Endothelial cell of umbilical vein (primary cell): Measurements from ENCODE around the gene DNAJC6. TPM values are rescaled to one million over a fixed set of nuclear protein-coding genes. Genes with fewer than 3 reads are reported as not detected.

ENCODE experiments used
- BruUV-seq: library from RNA; stranded (reverse); fragments of 400-500 nt; replicated peaks from 2 replicates; lab custom pipeline; 2021; lab: Mats Ljungman, UMichigan
- CTCF ChIA-PET: fragments of 300-600, 350-600 bp; sonication (Branson Sonifier 250); formaldehyde crosslinking; loops from one replicate; lab custom pipeline; 2021; ENCODE audit warnings: antibody characterized with exemption, inconsistent platforms; lab: Charles Lee
- POLR2A ChIA-PET: fragments of 300-600, 350-600 bp; sonication (Branson Sonifier 250); formaldehyde crosslinking; loops from one replicate; lab custom pipeline; 2021; ENCODE audit warnings: antibody characterized with exemption, inconsistent platforms; lab: Charles Lee
- DNase-seq: peaks from one replicate; pipeline ENCODE4 v3.0.0-alpha.2; 2011; ENCODE audit warnings: low read depth, low spot score
- FAIRE-seq: peaks from 2 replicates; lab custom pipeline; 2011; peaks lifted over from hg19 to GRCh38; lab: Jason Lieb, UNC
- H2AFZ ChIP-seq: 2 replicates; pipeline ENCODE4 v1.6.0; 2012; ENCODE audit warnings: low read depth, low read length, control low read depth, inconsistent platforms
- H3K27ac ChIP-seq: 2 replicates; pipeline ENCODE4 v1.5.1; 2011; ENCODE audit warnings: low read depth, mild to moderate bottlenecking, control low read depth, low read length, moderate library complexity; ENCODE audit not compliant: insufficient read depth
- H3K27me3 ChIP-seq, 2 experiments: 2 replicates each; pipeline versions ENCODE4 v1.6.0 to v1.6.1; 2011; ENCODE audit warnings: low read length in 2 of 2, mixed read lengths in 1 of 2; ENCODE audit not compliant: control insufficient read depth in 2 of 2, insufficient read depth in 2 of 2
- H3K36me3 ChIP-seq, 2 experiments: 2 replicates in 1 of 2; 3 replicates in 1 of 2; pipeline ENCODE4 v1.5.1; 2011; ENCODE audit warnings: low read length in 2 of 2, mild to moderate bottlenecking in 1 of 2, moderate library complexity in 1 of 2; ENCODE audit not compliant: control insufficient read depth in 2 of 2, insufficient read depth in 2 of 2; ENCODE audit errors: extremely low read depth in 1 of 2
- H3K4me1 ChIP-seq: 3 replicates; pipeline ENCODE4 v1.5.1; 2011; ENCODE audit warnings: mild to moderate bottlenecking, low read length; ENCODE audit not compliant: control insufficient read depth, insufficient read depth; ENCODE audit errors: extremely low read depth
- H3K4me2 ChIP-seq: 2 replicates; pipeline ENCODE4 v1.6.1; 2011; ENCODE audit warnings: low read length, control low read depth, mixed read lengths; ENCODE audit not compliant: insufficient read depth
- H3K4me3 ChIP-seq, 3 experiments: fragments of 200-600 bp in 1 of 3; sonication (generic), shearing (Covaris generic) in 1 of 3; replicated peaks in 1 of 3; 2 replicates each; pipeline ENCODE4 v1.5.1; 2011 to 2016; ENCODE audit warnings: control low read depth in 3 of 3, low read length in 3 of 3, mild to moderate bottlenecking in 2 of 3, inconsistent platforms in 1 of 3, low read depth in 1 of 3, moderate library complexity in 1 of 3; ENCODE audit not compliant: insufficient read depth in 1 of 3
- H3K79me2 ChIP-seq: 2 replicates; pipeline ENCODE4 v1.6.0; 2012; ENCODE audit warnings: low read length, inconsistent platforms; ENCODE audit not compliant: control insufficient read depth, insufficient read depth
- H3K9ac ChIP-seq: replicated peaks from 2 replicates; pipeline ENCODE3; 2011; ENCODE audit warnings: low read length, control low read depth; ENCODE audit not compliant: insufficient read depth; ENCODE audit errors: extremely low read depth
- H3K9me1 ChIP-seq: replicated peaks from 3 replicates; pipeline ENCODE4 v1.6.0; 2011; ENCODE audit warnings: mild to moderate bottlenecking, low read length; ENCODE audit not compliant: control insufficient read depth, insufficient read depth; ENCODE audit errors: extremely low read depth
- H3K9me3 ChIP-seq: replicated peaks from 2 replicates; pipeline ENCODE4 v1.5.1; 2012; ENCODE audit warnings: low read length, inconsistent platforms; ENCODE audit not compliant: control insufficient read depth, insufficient read depth
- H4K20me1 ChIP-seq: replicated peaks from 2 replicates; pipeline ENCODE3; 2011; ENCODE audit warnings: mild to moderate bottlenecking, low read length; ENCODE audit not compliant: control insufficient read depth, insufficient read depth; ENCODE audit errors: extremely low read depth
- EZH2 ChIP-seq: IDR thresholded peaks from 2 replicates; pipeline ENCODE4 v1.6.1; 2012; ENCODE audit warnings: borderline replicate concordance, low read depth, mild to moderate bottlenecking, moderate library complexity, low read length, inconsistent platforms; ENCODE audit not compliant: severe bottlenecking
- FOS ChIP-seq: IDR thresholded peaks from 2 replicates; pipeline ENCODE4 v1.6.1; 2011; ENCODE audit warnings: mild to moderate bottlenecking, low read length, moderate library complexity, borderline replicate concordance; ENCODE audit not compliant: insufficient read depth
- GATA2 ChIP-seq: IDR thresholded peaks from 2 replicates; pipeline ENCODE4 v1.7.0; 2011; ENCODE audit warnings: low read depth, mild to moderate bottlenecking, moderate library complexity, mixed read lengths, low read length; ENCODE audit not compliant: insufficient read length, insufficient read depth
- JUN ChIP-seq: IDR thresholded peaks from 2 replicates; pipeline ENCODE4 v1.6.1; 2011; ENCODE audit warnings: borderline replicate concordance, low read depth; ENCODE audit not compliant: insufficient read length, insufficient read depth
- MAX ChIP-seq: IDR thresholded peaks from 2 replicates; pipeline ENCODE4 v1.6.1; 2011; ENCODE audit not compliant: insufficient read depth, insufficient read length
- MYC ChIP-seq: IDR thresholded peaks from one replicate; pipeline ENCODE4 v1.6.1; 2011; ENCODE audit warnings: mild to moderate bottlenecking, low read depth, low read length
- POLR2A ChIP-seq: IDR thresholded peaks from 2 replicates; pipeline ENCODE4 v1.6.1; 2012; ENCODE audit warnings: low read depth, mild to moderate bottlenecking, control low read depth, low read length
- POLR2AphosphoS5 ChIP-seq: IDR thresholded peaks from 2 replicates; pipeline ENCODE4 v1.6.1; 2012; ENCODE audit warnings: low read depth, mild to moderate bottlenecking, control low read depth, low read length, moderate library complexity; ENCODE audit not compliant: insufficient read depth
- dilution Hi-C: fragments of 300-500 bp; cut with MboI; formaldehyde crosslinking; loops from one replicate; pipeline ENCODE4 v1.15.0; 2019; ENCODE audit warnings: low sequenced_read_pairs; ENCODE audit not compliant: extremely low pct_ligation_motif_present
- intact Hi-C: fragments of 100-400 bp; cut with micrococcal nuclease; formaldehyde crosslinking; loops from one replicate; pipeline ENCODE4 v1.10.0; 2022
- polyA plus RNA-seq, 4 experiments: library from polyadenylated mRNA; depleted of rRNA in 3 of 4; stranded (reverse) in 3 of 4; unstranded in 1 of 4; fragments of >200 nt; gene quantifications; 2 replicates each; pipeline versions ENCODE4 v1.2.1 to v1.2.3, GENCODE V29; 2011 to 2012; ENCODE audit warnings: missing spikeins in 1 of 4
- total RNA-seq: library from RNA; stranded (reverse); gene quantifications from 2 replicates; pipeline ENCODE4 v1.2.3, GENCODE V29; 2021
- TF ChIP-seq, protein P1 (sequence below), 2 donors: IDR thresholded peaks; 1 replicate in 1 of 2; 2 replicates in 1 of 2; pipeline ENCODE4 v1.5.1; 2011; ENCODE audit warnings: low read length in 2 of 2, mild to moderate bottlenecking in 2 of 2, moderate library complexity in 2 of 2, control low read depth in 1 of 2, inconsistent platforms in 1 of 2, low read depth in 1 of 2; ENCODE audit not compliant: insufficient read depth in 1 of 2; ENCODE audit errors: extremely low read depth in 1 of 2

The DNAJC6 gene
- total and polyA plus RNA-seq, 2 donors (not counting 3 experiments of a cell fraction or from before 2014, with no cell fraction given) = 2.3 to 4.9 TPM

DNA sequence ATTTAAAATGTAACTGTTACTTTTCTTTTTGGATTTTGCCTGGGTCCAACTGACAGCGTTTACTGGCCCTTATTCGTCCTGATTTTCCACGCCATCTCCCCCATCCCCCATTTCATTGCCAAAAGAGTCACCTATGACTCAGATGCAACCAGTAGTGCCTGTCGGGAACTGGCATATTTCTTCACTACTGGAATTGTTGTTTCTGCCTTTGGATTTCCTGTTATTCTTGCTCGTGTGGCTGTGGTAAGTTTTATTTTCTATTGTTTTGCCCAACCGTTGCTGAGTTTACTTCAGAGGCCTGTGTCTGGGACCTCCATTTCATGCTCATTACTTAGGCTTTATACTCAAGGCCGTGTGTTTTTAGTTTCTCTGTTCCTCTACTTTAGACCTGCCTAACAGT is 120.5 kb downstream of the DNAJC6 start:
- CTCF ChIA-PET = interaction anchor here (0.7 to 7.7 kb wide), 11 partner anchors 8 to 258 kb away, joined by 3 to 104 read pairs (median 14); partner anchors contain the start of genes LEPR and LEPROT
- Histone ChIP-seq H4K20me1 (no peaks in the 10 kb centered on the region), H3K27me3 (no peaks in the 10 kb centered on the region), H3K4me3 (peak overlapping the region in 1 of 3 experiments; percentile 39), H3K9me1 (no peaks in the 10 kb centered on the region), H3K36me3 (peaks cover 7 to 27% of the 10 kb centered on the region in 2 experiments), H3K4me2 (peak overlapping the region; percentile 60), H3K9me3 (no peaks in the 10 kb centered on the region), H3K79me2 (peaks cover 23% of the 10 kb centered on the region), H3K4me1 (peaks cover 47% of the 10 kb centered on the region), H3K27ac (peak overlapping the region; percentile 97), H2AFZ (no peak overlapping the region), H3K9ac (peak overlapping the region; percentile 87)
- FAIRE-seq (peak; percentile 91), DNase-seq (peak; percentile 96)
- intact Hi-C loops (loop anchor here (1.0 to 10.0 kb wide), 12 partner anchors 10 to 1135 kb away; partner anchors contain the start of genes LEPR, LEPROT and PDE4B), dilution Hi-C loops (no loop called here)
- no TSS peak for BruUV-seq
- TF ChIP-seq FOS (peak; percentile 98), MYC (peak; percentile 28), GATA2 (peak; percentile 39), EZH2 (no peak), POLR2AphosphoS5 (peak; percentile 85), JUN (peak; percentile 98), POLR2A (peak; percentile 78), MAX (no peak)
- TF ChIP-seq, protein P1, sequence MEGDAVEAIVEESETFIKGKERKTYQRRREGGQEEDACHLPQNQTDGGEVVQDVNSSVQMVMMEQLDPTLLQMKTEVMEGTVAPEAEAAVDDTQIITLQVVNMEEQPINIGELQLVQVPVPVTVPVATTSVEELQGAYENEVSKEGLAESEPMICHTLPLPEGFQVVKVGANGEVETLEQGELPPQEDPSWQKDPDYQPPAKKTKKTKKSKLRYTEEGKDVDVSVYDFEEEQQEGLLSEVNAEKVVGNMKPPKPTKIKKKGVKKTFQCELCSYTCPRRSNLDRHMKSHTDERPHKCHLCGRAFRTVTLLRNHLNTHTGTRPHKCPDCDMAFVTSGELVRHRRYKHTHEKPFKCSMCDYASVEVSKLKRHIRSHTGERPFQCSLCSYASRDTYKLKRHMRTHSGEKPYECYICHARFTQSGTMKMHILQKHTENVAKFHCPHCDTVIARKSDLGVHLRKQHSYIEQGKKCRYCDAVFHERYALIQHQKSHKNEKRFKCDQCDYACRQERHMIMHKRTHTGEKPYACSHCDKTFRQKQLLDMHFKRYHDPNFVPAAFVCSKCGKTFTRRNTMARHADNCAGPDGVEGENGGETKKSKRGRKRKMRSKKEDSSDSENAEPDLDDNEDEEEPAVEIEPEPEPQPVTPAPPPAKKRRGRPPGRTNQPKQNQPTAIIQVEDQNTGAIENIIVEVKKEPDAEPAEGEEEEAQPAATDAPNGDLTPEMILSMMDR (IDR thresholded peaks at IDR 0.05; ENCODE audit: extremely low read depth in 1 of 2, insufficient read depth in 1 of 2, low read depth in 1 of 2, low read length in 2 of 2) = no peak
- POLR2A ChIA-PET = interaction anchor here (1.8 kb wide), 1 partner anchor 10 kb away, joined by 6 read pairs; the partner anchor contains the start of genes LEPR and LEPROT
